T-cell (primary cell): Measurements from ENCODE around the gene CDKN2AIP. TPM values are rescaled to one million over a fixed set of nuclear protein-coding genes. Genes with fewer than 3 reads are reported as not detected.

Experiments used
- ATAC-seq, 4 experiments: fragments of 200-7000 bp in 3 of 4; fragments of 150-1000 bp in 1 of 4; cut with Tn5 transposase; replicated peaks in 1 of 4; 1 replicate in 3 of 4; 2 replicates in 1 of 4; pipeline ENCODE4 v1.10.0; 2021; ENCODE audit warnings: moderate library complexity in 3 of 4, mild to moderate bottlenecking in 2 of 4, moderate number of reproducible peaks in 1 of 4
- CTCF ChIA-PET, 2 donors: fragments of 300-600 bp; sonication (Branson Sonifier 250); formaldehyde crosslinking; loops; one replicate each; lab custom pipeline; 2022; ENCODE audit warnings: antibody characterized with exemption in 2 of 2; lab: Charles Lee
- POLR2A ChIA-PET, 2 donors: fragments of 300-600 bp; sonication (Branson Sonifier 250); formaldehyde crosslinking; loops; one replicate each; lab custom pipeline; 2022; ENCODE audit warnings: antibody characterized with exemption in 2 of 2; lab: Charles Lee
- DNase-seq, 35 experiments: peaks; one replicate each; pipeline versions ENCODE4 v3.0.0 to v3.0.0-alpha.2; 2013 to 2023
- H3K27ac ChIP-seq: one replicate; pipeline ENCODE4 v1.5.1; 2013; ENCODE audit warnings: low read length
- H3K27me3 ChIP-seq, 2 experiments: replicated peaks in 1 of 2; 1 replicate in 1 of 2; 2 replicates in 1 of 2; pipeline versions ENCODE4 v1.6.1 to v1.7.0; 2013; ENCODE audit warnings: low read length in 1 of 2, mixed read lengths in 1 of 2; ENCODE audit not compliant: control insufficient read depth in 2 of 2, insufficient read depth in 2 of 2; ENCODE audit errors: extremely low read depth in 1 of 2
- H3K36me3 ChIP-seq, 2 donors: 1 replicate in 1 of 2; 2 replicates in 1 of 2; pipeline versions ENCODE4 v1.6.1 to v1.7.0; 2013; ENCODE audit warnings: low read length in 1 of 2; ENCODE audit not compliant: control insufficient read depth in 2 of 2, insufficient read depth in 1 of 2; ENCODE audit errors: extremely low read depth in 1 of 2
- H3K4me1 ChIP-seq, 2 experiments: 1 replicate in 1 of 2; 2 replicates in 1 of 2; pipeline versions ENCODE4 v1.6.1 to v1.7.0; 2013; ENCODE audit warnings: low read length in 2 of 2, mixed read lengths in 1 of 2; ENCODE audit not compliant: insufficient read depth in 2 of 2, control insufficient read depth in 1 of 2; ENCODE audit errors: extremely low read depth in 1 of 2
- H3K4me3 ChIP-seq, 2 donors: 1 replicate in 1 of 2; 2 replicates in 1 of 2; pipeline versions ENCODE4 v1.5.1 to v1.7.0; 2013; ENCODE audit warnings: mild to moderate bottlenecking in 2 of 2, low read length in 1 of 2, moderate library complexity in 1 of 2; ENCODE audit not compliant: control insufficient read depth in 1 of 2; ENCODE audit errors: extremely low read depth in 1 of 2
- H3K9me3 ChIP-seq: 2 replicates; pipeline ENCODE4 v1.7.0; 2013
- H3K27ac Mint-ChIP-seq, 2 donors: one replicate each; pipeline ENCODE4 v1.8.0; 2020 to 2021; ENCODE audit warnings: mild to moderate bottlenecking in 2 of 2, mixed read lengths in 2 of 2
- H3K27me3 Mint-ChIP-seq, 2 donors: one replicate each; pipeline ENCODE4 v1.8.0; 2021 to 2022; ENCODE audit warnings: mixed read lengths in 2 of 2
- H3K36me3 Mint-ChIP-seq: one replicate; pipeline ENCODE4 v1.8.0; 2021; ENCODE audit warnings: mixed read lengths
- H3K4me1 Mint-ChIP-seq, 3 donors: one replicate each; pipeline ENCODE4 v1.8.0; 2020 to 2022; ENCODE audit warnings: mixed read lengths in 3 of 3, mild to moderate bottlenecking in 1 of 3
- H3K4me3 Mint-ChIP-seq, 3 donors: one replicate each; pipeline ENCODE4 v1.8.0; 2020 to 2022; ENCODE audit warnings: mild to moderate bottlenecking in 3 of 3, mixed read lengths in 3 of 3, moderate library complexity in 3 of 3
- H3K9me3 Mint-ChIP-seq, 3 donors: one replicate each; pipeline ENCODE4 v1.8.0; 2020 to 2022; ENCODE audit warnings: mixed read lengths in 3 of 3
- WGBS: methylation state at CpG from one replicate; pipeline ENCODE4 v1.1.5; 2013; ENCODE audit warnings: missing lambda C conversion rate; ENCODE audit not compliant: insufficient coverage; 5-methylcytosine and 5-hydroxymethylcytosine counted together
- total RNA-seq, 35 experiments: library from RNA in 6 of 35; stranded (reverse) in 6 of 35; fragments of 120-200 nt in 1 of 35; gene quantifications; one replicate each; pipeline versions ENCODE4 v1.2.1 to v1.2.4 and lab custom pipeline; 2013 to 2026

CDKN2AIP gene
- total RNA-seq, 5 donors from 2014 or later (not counting 1 experiment from before 2014, with no cell fraction given), result 33.0 to 46.6 (median 42.7) TPM

GRCh38 chr4:183492791-183493222 is 48.4 kb downstream of the CDKN2AIP start:
- Mint-ChIP-seq H3K4me1 (no peaks in the 10 kb centered on the region), H3K27me3 (no peaks in the 10 kb centered on the region), H3K9me3 (peaks cover 0 to 6% (median 5%) of the 10 kb centered on the region in 3 donors), H3K27ac (no peak overlapping the region), H3K36me3 (peaks cover 12% of the 10 kb centered on the region), H3K4me3 (no peak overlapping the region)
- ATAC-seq (no peak), DNase-seq (no peak)
- Histone ChIP-seq H3K4me1 (no peaks in the 10 kb centered on the region), H3K9me3 (no peaks in the 10 kb centered on the region), H3K4me3 (no peak overlapping the region), H3K27ac (no peak overlapping the region), H3K27me3 (no peaks in the 10 kb centered on the region), H3K36me3 (no peaks in the 10 kb centered on the region)
- ChIA-PET POLR2A (no interaction called here), CTCF (no interaction called here)
- 100% methylated on average over 2 of the region's 3 CpGs for WGBS

- Mint-ChIP-seq H3K4me3 (no peak overlapping the region), H3K4me1 (no peaks in the 10 kb centered on the region)
- CTCF ChIA-PET, result no interaction called here
These were observed 48.8 kb downstream of the CDKN2AIP start for GRCh38 chr4:183493246-183493645.

GRCh38 chr4:183495184-183495583 is 50.7 kb downstream of the CDKN2AIP start:
- ChIA-PET CTCF (interaction anchor here in 1 of 2 donors (1.0 kb wide), 1 partner anchor 181 kb away, joined by 3 read pairs; no protein-coding TSS in a partner anchor), POLR2A (no interaction called here)
- H3K9me3 ChIP-seq, result no peaks in the 10 kb centered on the region
- no peaks in the 10 kb centered on the region for H3K36me3 ChIP-seq
- Mint-ChIP-seq H3K36me3 (peaks cover 12% of the 10 kb centered on the region), H3K4me1 (peaks cover 0 to 13% (median 2%) of the 10 kb centered on the region in 3 donors), H3K9me3 (peaks cover 0 to 6% (median 5%) of the 10 kb centered on the region in 3 donors), H3K27ac (no peak overlapping the region), H3K4me3 (no peak overlapping the region), H3K27me3 (no peaks in the 10 kb centered on the region)
- DNase-seq (no peak), ATAC-seq (no peak)
- no peaks in the 10 kb centered on the region for H3K27me3 ChIP-seq
- H3K27ac ChIP-seq, result no peak overlapping the region
- 100% methylated on average over 1 of the region's 3 CpGs for WGBS
- no peaks in the 10 kb centered on the region for H3K4me1 ChIP-seq
- H3K4me3 ChIP-seq, result no peak overlapping the region

More at GRCh38 chr4:183493246-183493645, 48.8 kb downstream of the CDKN2AIP start:
- H3K36me3 ChIP-seq, result no peaks in the 10 kb centered on the region
- WGBS, result no CpG with 5 or more reads among the region's 3 CpGs
- Mint-ChIP-seq H3K27ac (no peak overlapping the region), H3K36me3 (peaks cover 12% of the 10 kb centered on the region), H3K27me3 (no peaks in the 10 kb centered on the region), H3K9me3 (peaks cover 0 to 6% (median 5%) of the 10 kb centered on the region in 3 donors)
- POLR2A ChIA-PET, result no interaction called here
- no peak overlapping the region for H3K27ac ChIP-seq
- no peaks in the 10 kb centered on the region for H3K9me3 ChIP-seq
- H3K4me3 ChIP-seq, result no peak overlapping the region
- DNase-seq (no peak), ATAC-seq (no peak)
- no peaks in the 10 kb centered on the region for H3K27me3 ChIP-seq
- no peaks in the 10 kb centered on the region for H3K4me1 ChIP-seq

Other genes starting within 250 kb of the CDKN2AIP start
- gene CLDN22, start 124.4 kb upstream of the CDKN2AIP start, total RNA-seq, result not detected
- not detected for gene CLDN24, start 122.2 kb upstream of the CDKN2AIP start, total RNA-seq
- gene ING2, start 60.4 kb downstream of the CDKN2AIP start, total RNA-seq, result 10 to 100 TPM in 2 of 5 donors, 1 to 10 TPM in 3; 5.0 to 14.0 (median 7.6) TPM
- 10 to 100 TPM in 3 of 5 donors, 1 to 10 TPM in 2; 7.9 to 12.2 (median 11.0) TPM for gene RWDD4, start 214.5 kb downstream of the CDKN2AIP start, total RNA-seq
- gene TRAPPC11, start 214.7 kb downstream of the CDKN2AIP start, total RNA-seq, result 10 to 100 TPM; 28.0 to 50.6 (median 38.3) TPM